Measurements from ENCODE around the gene DTX4.

- TF ChIP-seq NFIC (IDR thresholded peaks at IDR 0.05; ENCODE audit: borderline replicate concordance) (no peak), EZH2phosphoT487 (IDR thresholded peaks at IDR 0.05; ENCODE audit: borderline replicate concordance, low read depth) (no peak), JUND (IDR thresholded peaks at IDR 0.05) (no peak), NRF1 (IDR thresholded peaks at IDR 0.05; ENCODE audit: low read depth, low read length) (no peak), REST (IDR thresholded peaks at IDR 0.05; ENCODE audit: low read depth, low read length) (no peak), CTCF (IDR thresholded peaks at IDR 0.05) (no peak), TAF1 (IDR thresholded peaks at IDR 0.05; ENCODE audit: borderline replicate concordance, low read depth, low read length) (no peak), PBX3 (IDR thresholded peaks at IDR 0.05) (no peak), MXI1 (IDR thresholded peaks at IDR 0.05; ENCODE audit: low read depth, low read length) (no peak), EP300 (IDR thresholded peaks at IDR 0.05; ENCODE audit: borderline replicate concordance in 1 of 2, low read depth in 1 of 2, low read length in 1 of 2) (no peak), FOXJ3 (CRISPR knock-in tag; IDR thresholded peaks at IDR 0.05) (no peak)
These were observed 9.0 kb downstream of the DTX4 start for GRCh38 chr11:59180907-59181306.
